Kidney epithelial cell (primary cell): ENCODE measurements around the gene CRB3. TPM values are rescaled to one million over a fixed set of nuclear protein-coding genes. Genes with fewer than 3 reads are reported as not detected.

Experiments used
- DNase-seq: peaks from one replicate; pipeline ENCODE4 v3.0.0-alpha.2; 2010; ENCODE audit warnings: low read depth
- H3K27me3 ChIP-seq: 2 replicates; pipeline ENCODE4 v1.6.0; 2011; ENCODE audit warnings: low read length; ENCODE audit not compliant: control insufficient read depth, insufficient read depth
- H3K36me3 ChIP-seq: 2 replicates; pipeline ENCODE4 v1.5.1; 2011; ENCODE audit warnings: low read length; ENCODE audit not compliant: control insufficient read depth, insufficient read depth
- H3K4me3 ChIP-seq: 2 replicates; pipeline ENCODE4 v1.5.1; 2011; ENCODE audit warnings: low read depth, mild to moderate bottlenecking, control low read depth, low read length
- total RNA-seq: library from RNA; depleted of rRNA; stranded (reverse); fragments of >200 nt; gene quantifications from 2 replicates; pipeline ENCODE4 v1.2.3, GENCODE V29; 2015
- TF ChIP-seq, protein P1 (sequence below): IDR thresholded peaks from 2 replicates; pipeline ENCODE4 v1.5.1; 2011; ENCODE audit warnings: mild to moderate bottlenecking, moderate library complexity, low read length, control low read depth, inconsistent platforms; ENCODE audit not compliant: insufficient read depth, poor library complexity, severe bottlenecking

The CRB3 gene
- total RNA-seq, 1 donor from 2014 or later: 87.8 TPM

DNA sequence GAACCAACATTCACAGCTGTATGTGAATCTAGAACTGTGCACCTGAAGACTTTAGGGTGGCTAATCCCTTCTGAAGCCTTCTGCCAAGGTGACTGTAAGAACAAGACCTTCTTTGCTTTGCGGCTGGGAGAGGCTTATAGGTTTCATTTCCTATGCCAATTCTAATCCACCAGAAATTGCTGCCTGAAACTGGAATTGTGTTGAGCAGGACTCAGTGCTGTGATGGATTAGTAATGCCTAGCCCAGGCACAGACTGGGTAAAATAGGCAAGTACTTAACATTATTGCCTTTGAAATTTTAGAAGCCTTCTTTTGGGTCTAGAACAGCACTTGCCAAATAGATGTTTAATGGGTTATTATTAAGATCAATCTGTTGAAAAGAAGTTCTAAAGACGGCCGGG is 16.0 kb upstream of the CRB3 start:
- TF ChIP-seq, protein P1, sequence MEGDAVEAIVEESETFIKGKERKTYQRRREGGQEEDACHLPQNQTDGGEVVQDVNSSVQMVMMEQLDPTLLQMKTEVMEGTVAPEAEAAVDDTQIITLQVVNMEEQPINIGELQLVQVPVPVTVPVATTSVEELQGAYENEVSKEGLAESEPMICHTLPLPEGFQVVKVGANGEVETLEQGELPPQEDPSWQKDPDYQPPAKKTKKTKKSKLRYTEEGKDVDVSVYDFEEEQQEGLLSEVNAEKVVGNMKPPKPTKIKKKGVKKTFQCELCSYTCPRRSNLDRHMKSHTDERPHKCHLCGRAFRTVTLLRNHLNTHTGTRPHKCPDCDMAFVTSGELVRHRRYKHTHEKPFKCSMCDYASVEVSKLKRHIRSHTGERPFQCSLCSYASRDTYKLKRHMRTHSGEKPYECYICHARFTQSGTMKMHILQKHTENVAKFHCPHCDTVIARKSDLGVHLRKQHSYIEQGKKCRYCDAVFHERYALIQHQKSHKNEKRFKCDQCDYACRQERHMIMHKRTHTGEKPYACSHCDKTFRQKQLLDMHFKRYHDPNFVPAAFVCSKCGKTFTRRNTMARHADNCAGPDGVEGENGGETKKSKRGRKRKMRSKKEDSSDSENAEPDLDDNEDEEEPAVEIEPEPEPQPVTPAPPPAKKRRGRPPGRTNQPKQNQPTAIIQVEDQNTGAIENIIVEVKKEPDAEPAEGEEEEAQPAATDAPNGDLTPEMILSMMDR: no peak

DNA sequence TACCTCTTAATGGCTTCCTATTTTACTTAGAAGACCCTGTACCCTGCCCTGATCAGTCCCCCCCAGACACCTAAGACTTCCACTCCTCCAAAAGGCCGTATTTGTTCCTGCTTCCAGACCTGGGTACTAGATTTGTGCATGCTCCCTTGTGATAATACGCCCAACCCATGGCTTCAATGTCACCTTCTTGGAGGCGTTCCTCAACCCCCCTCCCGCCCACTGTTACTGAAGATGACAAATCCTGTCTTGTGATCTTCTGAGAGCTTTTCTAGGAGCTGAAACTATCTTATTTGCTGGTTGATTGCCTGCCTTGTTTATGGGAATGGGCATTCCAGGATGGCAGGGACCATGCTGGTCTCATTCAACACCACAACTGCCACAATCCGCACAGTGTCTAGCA is 13.9 kb upstream of the CRB3 start:
- Histone ChIP-seq H3K27me3 (no peaks in the 10 kb centered on the region), H3K4me3 (no peak overlapping the region), H3K36me3 (peaks cover 2% of the 10 kb centered on the region)
- TF ChIP-seq, protein P1: no peak
- no peak for DNase-seq

More for the DNA sequence above, 16.0 kb upstream of the CRB3 start:
- DNase-seq: no peak
- no peaks in the 10 kb centered on the region for H3K27me3 ChIP-seq
- no peak overlapping the region for H3K4me3 ChIP-seq
- no peaks in the 10 kb centered on the region for H3K36me3 ChIP-seq

DNA sequence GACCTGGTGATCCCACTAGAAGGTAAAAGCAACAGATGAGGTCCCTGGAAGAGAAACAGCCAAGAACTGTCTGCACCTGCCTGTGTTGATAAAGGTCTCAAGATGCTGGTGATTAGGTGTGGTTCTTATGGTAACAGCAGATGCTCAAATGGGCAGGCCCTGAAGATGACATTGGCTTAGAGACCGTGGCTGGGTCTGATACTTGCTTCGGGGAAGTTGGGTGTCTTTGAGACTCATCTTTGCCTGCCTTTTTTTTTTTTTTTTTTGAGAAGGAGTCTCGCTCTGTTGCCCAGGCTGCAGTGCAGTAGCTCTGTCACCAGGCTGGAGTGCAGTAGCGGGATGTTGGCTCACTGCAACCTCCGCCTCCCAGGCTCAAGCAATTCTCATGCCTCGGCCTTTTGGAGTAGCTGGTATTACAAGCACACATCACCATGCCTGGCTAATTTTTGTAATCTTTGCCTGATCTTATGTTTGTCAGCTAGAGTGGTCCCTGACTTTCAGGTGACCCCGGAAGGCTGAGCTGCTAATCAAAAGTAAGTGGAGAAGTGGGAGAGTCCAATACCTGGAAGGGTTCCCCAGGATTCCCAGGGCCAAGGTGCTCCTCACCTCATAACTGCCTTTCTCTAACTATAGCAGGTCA is 12.4 kb upstream of the CRB3 start:
- no peak for DNase-seq
- Histone ChIP-seq H3K36me3 (peaks cover 2% of the 10 kb centered on the region), H3K4me3 (no peak overlapping the region), H3K27me3 (no peaks in the 10 kb centered on the region)
- TF ChIP-seq, protein P1: no peak

DNA sequence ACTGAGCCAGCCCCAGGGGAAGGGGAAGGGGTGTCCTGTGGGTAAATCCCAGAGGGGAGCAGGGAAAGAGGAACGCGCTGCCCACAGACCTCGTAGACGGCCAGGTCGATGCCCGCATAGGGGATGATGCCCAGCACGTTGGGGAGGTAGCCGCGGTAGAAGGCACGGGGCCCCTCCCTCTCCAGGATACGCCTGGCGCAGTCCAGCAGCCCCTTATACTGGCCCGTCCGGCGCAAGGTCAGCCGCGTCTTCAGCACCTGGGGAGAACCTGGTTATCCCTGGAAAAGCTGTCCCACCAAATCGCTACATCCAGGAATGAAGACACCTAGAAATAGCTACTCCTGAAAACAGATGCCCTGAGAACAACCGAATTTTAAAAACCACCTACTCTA is 11.9 kb upstream of the CRB3 start:
- Histone ChIP-seq H3K36me3 (peaks cover 2% of the 10 kb centered on the region), H3K27me3 (no peaks in the 10 kb centered on the region), H3K4me3 (no peak overlapping the region)
- no peak for DNase-seq
- TF ChIP-seq, protein P1: no peak

DNA sequence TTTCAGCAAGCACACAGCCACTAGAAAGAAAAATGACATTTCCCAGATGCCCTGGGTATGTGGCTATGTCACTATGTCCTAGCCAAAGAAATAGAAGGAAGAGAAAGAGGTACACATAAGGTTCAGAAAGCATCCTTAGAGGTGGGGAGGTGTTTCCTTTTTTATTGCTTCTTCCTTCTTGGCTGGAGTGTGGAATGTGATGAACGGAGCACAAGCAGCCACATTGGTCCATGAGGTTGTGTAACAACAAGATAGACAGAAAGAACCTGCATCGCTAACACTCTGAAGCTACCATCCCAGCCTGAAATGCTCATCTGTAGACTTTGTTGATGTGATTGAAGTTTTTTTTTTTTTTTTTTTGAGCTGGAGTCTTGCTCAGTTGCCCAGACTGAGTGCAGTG is 11.2 kb upstream of the CRB3 start:
- Histone ChIP-seq H3K4me3 (no peak overlapping the region), H3K36me3 (peaks cover 2% of the 10 kb centered on the region), H3K27me3 (no peaks in the 10 kb centered on the region)
- TF ChIP-seq, protein P1: no peak
- DNase-seq: no peak

DNA sequence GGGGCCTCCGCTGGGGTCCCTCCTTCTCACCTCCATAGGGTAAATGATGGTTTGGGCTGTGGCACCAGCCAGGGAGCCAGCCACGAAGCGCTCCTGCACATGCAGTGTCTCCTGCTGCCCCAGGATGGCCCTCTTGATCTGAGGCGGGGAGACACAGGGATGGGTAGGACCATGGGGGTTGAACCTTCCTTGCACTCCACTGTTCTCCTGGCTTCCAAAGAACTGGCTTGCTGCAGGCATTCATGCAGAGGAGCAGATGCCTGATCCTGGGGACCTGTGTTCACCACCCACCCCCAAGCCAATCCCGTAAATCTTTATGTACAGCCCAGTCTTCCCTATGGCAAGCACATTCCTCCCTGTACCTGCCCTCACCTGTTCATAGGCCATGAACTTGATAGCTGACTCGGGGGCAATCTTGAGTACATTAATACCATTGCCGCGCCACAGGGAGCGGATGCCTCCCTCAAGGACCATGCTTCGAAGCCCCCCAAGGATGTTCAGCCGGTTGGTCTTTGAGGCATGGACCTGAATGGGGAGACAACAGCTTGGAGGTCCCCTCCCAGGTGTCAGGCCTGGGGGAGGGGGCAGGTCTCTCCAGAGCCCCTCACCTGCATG is 10.0 kb upstream of the CRB3 start:
- DNase-seq: no peak
- peaks cover 2% of the 10 kb centered on the region for H3K36me3 ChIP-seq
- no peak overlapping the region for H3K4me3 ChIP-seq
- TF ChIP-seq, protein P1: no peak
- no peaks in the 10 kb centered on the region for H3K27me3 ChIP-seq
